Lower lobe of right lung (tissue), 2 donors: ENCODE data around the gene SLC25A48. TPM values are rescaled to one million over a fixed set of nuclear protein-coding genes. Genes with fewer than 3 reads are reported as not detected.

Source experiments
- ATAC-seq, 2 donors: fragments of 200-7000 bp; cut with Tn5 transposase; one replicate each; pipeline ENCODE4 v1.9.1; 2020 to 2022; ENCODE audit warnings: mild to moderate bottlenecking in 2 of 2, moderate library complexity in 2 of 2
- DNase-seq: peaks from one replicate; pipeline ENCODE4 v3.0.0-alpha.2; 2020
- H3K27ac ChIP-seq: fragments of 200-600 bp; one replicate; pipeline ENCODE4 v1.8.0; 2022
- H3K27me3 ChIP-seq: fragments of 200-600 bp; one replicate; pipeline ENCODE4 v1.8.0; 2022; ENCODE audit warnings: low read depth
- H3K36me3 ChIP-seq: fragments of 200-600 bp; one replicate; pipeline ENCODE4 v1.8.0; 2022; ENCODE audit warnings: mild to moderate bottlenecking
- H3K4me1 ChIP-seq: fragments of 200-600 bp; one replicate; pipeline ENCODE4 v1.8.0; 2022
- H3K4me3 ChIP-seq: fragments of 200-600 bp; one replicate; pipeline ENCODE4 v1.8.0; 2022; ENCODE audit warnings: mild to moderate bottlenecking
- H3K9me3 ChIP-seq: fragments of 200-600 bp; one replicate; pipeline ENCODE4 v1.8.0; 2022
- intact Hi-C: fragments of 100-400 bp; cut with DNase I; formaldehyde crosslinking; loops from one replicate; pipeline ENCODE4 v1.11.0; 2022
- total RNA-seq: library from RNA; stranded (reverse); fragmentation: NEBNext Ultra II Directional; extraction: Animal tissue kit (Norgen Biotek cat#: 25700); gene quantifications from one replicate; pipeline ENCODE4 v1.2.1, GENCODE V29; 2021
- TF ChIP-seq, protein P1 (sequence below): fragments of 200-600 bp; IDR thresholded peaks from one replicate; pipeline ENCODE4 v1.8.0; 2022; ENCODE audit warnings: antibody characterized with exemption, mild to moderate bottlenecking
- donor health status: DM: no; HTN: yes; CAD: no; lungs with severe emphysema.

The SLC25A48 gene
- total RNA-seq, 1 donor from 2014 or later, result 0.24 TPM

DNA sequence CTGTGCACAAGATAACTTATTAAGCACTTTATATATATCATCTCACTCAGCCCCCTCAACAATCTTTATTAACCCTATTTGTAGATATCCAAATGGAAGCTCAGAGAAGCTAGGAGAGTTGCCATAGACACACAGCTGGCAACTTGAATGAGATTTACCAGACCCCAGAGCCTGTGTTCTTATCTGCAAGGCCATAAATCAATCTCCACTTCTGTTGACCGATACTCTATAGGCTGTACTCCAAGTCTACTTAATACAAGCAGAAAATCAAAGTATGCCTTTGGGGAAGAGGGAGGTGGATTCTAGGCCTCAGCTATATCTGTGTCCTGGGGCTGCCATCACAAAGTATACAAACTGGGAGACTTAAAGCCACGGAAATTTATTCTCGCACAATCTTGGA, 67.2 kb downstream of the SLC25A48 start:
- H3K27ac ChIP-seq, result no peak overlapping the region
- H3K9me3 ChIP-seq, result no peaks in the 10 kb centered on the region
- H3K4me3 ChIP-seq, result no peak overlapping the region
- TF ChIP-seq, protein P1, sequence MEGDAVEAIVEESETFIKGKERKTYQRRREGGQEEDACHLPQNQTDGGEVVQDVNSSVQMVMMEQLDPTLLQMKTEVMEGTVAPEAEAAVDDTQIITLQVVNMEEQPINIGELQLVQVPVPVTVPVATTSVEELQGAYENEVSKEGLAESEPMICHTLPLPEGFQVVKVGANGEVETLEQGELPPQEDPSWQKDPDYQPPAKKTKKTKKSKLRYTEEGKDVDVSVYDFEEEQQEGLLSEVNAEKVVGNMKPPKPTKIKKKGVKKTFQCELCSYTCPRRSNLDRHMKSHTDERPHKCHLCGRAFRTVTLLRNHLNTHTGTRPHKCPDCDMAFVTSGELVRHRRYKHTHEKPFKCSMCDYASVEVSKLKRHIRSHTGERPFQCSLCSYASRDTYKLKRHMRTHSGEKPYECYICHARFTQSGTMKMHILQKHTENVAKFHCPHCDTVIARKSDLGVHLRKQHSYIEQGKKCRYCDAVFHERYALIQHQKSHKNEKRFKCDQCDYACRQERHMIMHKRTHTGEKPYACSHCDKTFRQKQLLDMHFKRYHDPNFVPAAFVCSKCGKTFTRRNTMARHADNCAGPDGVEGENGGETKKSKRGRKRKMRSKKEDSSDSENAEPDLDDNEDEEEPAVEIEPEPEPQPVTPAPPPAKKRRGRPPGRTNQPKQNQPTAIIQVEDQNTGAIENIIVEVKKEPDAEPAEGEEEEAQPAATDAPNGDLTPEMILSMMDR, result no peak
- intact Hi-C loops, result no loop called here
- DNase-seq (no peak), ATAC-seq (no peak)
- no peaks in the 10 kb centered on the region for H3K36me3 ChIP-seq
- H3K4me1 ChIP-seq, result no peaks in the 10 kb centered on the region
- H3K27me3 ChIP-seq, result peaks cover 16% of the 10 kb centered on the region

DNA sequence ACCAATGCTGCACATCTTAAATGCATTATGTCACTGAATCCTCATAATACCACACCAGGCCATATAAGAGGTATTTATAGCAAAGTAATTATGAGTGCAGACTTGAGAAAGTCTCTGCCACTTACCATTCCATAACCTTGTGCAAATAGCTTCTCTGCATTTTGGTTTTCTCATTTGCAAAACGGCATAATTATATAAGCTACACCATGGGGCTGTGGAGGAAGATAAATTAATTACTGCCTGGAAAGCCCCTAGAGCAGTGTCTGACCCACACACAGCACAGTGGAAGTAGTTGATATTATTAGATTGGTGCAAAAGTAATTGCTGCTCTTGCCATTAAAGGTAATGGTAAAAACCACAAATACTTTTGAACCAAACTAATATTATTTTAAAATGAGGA, 70.7 kb downstream of the SLC25A48 start:
- TF ChIP-seq, protein P1, result no peak
- Histone ChIP-seq H3K9me3 (no peaks in the 10 kb centered on the region), H3K27ac (no peak overlapping the region), H3K4me3 (no peak overlapping the region), H3K36me3 (no peaks in the 10 kb centered on the region), H3K27me3 (peaks cover 16% of the 10 kb centered on the region), H3K4me1 (no peaks in the 10 kb centered on the region)
- intact Hi-C loops, result no loop called here
- ATAC-seq, result no peak
- no peak for DNase-seq

DNA sequence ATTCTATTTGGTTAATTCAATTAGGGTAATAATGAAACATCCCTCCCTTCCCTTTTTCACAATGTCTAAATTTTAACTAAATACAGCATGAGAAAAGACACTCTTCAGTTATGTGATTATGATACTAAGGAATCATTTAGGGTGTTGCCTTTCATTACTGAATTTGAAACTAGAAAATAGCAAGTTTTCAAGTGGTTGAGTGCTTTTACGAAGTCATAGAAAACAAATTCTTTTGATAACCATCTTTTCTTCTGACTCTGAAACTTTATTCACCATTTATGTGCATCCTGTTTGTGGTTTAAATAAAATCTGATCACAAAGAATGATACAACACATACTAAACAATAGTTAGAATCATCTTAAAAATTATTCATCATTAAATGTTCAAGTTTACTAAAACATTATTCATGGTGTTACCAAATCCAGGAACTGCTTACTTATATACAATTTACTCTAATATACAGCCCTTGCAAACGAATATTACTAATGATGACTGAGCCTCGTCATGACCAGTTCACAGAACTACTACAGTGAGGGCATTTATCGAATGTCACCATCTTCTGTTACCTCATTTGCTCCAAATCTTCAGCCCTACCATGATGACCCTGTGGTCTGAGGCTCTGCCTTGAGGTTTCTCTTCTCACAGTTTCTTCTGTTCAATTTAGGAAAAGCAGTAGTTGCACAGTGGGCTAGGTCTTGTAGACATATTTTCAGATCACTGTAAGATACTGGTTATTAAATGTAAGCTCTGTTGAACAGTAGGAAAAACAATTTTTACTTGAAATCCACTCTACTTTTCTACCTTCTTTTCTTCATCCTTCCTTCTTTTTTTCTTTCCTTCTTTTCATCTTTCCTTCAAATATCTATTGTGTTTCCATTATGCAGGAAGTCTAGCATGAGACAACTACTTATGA, 79.5 kb downstream of the SLC25A48 start:
- no peaks in the 10 kb centered on the region for H3K36me3 ChIP-seq
- TF ChIP-seq, protein P1, result no peak
- ATAC-seq (no peak), DNase-seq (no peak)
- H3K9me3 ChIP-seq, result no peaks in the 10 kb centered on the region
- no peak overlapping the region for H3K4me3 ChIP-seq
- no peak overlapping the region for H3K27ac ChIP-seq
- H3K27me3 ChIP-seq, result peaks cover 17% of the 10 kb centered on the region
- H3K4me1 ChIP-seq, result no peaks in the 10 kb centered on the region
- intact Hi-C loops, result no loop called here

DNA sequence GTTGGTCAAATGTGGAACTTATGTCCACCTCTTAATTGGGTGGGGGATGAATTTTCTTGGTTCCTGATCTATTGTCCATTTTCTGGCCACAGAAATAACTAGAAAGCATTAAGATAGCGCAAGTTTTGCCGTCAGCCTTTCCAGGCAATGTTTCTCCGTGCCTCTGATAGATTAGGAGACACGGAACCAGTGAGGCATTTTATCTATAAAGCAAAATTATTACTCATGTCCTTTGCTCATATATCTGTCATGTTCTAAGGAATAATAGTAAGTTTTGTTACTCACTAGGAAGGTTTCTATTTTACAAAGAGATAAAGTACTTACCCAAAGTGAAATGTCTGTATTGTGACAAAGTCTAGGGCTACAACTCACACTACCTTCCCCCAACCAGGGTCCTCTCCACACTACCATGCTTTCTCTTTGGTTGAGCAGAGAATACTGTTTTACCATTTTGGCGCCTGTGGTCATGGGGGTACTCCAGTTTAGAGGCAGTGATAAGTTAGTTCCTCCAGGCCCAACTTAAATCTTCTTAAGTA, 81.1 kb downstream of the SLC25A48 start:
- no peaks in the 10 kb centered on the region for H3K9me3 ChIP-seq
- no peaks in the 10 kb centered on the region for H3K36me3 ChIP-seq
- ATAC-seq, result no peak
- H3K4me1 ChIP-seq, result no peaks in the 10 kb centered on the region
- peaks cover 16% of the 10 kb centered on the region for H3K27me3 ChIP-seq
- intact Hi-C loops, result no loop called here
- TF ChIP-seq, protein P1, result no peak
- H3K27ac ChIP-seq, result no peak overlapping the region
- no peak for DNase-seq
- H3K4me3 ChIP-seq, result no peak overlapping the region

DNA sequence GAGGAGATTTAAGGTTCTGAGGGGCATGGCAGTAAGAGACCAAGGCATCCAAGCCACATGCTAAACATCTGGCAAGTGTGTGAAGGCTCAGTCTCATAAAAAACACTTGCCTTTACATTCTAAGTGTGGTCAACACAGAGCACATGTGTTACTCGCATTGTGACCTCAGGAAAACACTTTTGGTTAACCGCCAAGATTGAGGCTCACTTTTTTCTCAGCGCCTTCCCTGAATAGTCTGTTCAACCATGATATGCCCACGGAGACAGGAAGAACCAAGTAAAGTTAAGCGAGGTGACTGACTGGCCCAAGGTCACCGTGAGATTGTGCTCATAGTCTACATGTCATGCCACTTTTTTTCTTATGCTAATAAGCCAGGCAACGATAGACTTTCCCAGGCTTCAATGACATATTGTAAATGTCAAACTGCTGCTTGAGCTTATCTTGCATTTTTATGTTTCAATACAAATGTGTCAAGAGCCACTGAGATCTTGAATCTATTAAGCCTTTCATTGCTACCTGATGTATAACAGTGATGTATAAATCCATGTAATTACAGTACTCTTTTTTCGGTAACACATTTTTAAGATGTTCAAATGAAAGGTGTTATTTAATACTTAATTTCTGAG, 82.3 kb downstream of the SLC25A48 start:
- no peak for ATAC-seq
- Histone ChIP-seq H3K27me3 (peaks cover 12% of the 10 kb centered on the region), H3K4me1 (no peaks in the 10 kb centered on the region), H3K9me3 (no peaks in the 10 kb centered on the region), H3K27ac (no peak overlapping the region), H3K36me3 (no peaks in the 10 kb centered on the region), H3K4me3 (no peak overlapping the region)
- TF ChIP-seq, protein P1, result no peak
- intact Hi-C loops, result no loop called here
- DNase-seq, result no peak
